Measurements from ENCODE around the gene FHAD1. TPM values are rescaled to one million over a fixed set of nuclear protein-coding genes. Genes with fewer than 3 reads are reported as not detected.
"Not testable (repeated sequence)": the region's sequence is repeated elsewhere in the genome, so short reads cannot be mapped to it uniquely, and the experiment has no call there.

FHAD1 gene
- total RNA-seq, 4 donors from 2014 or later = under 0.01 to 0.26 (median 0.06) TPM; not detected in 1

DNA sequence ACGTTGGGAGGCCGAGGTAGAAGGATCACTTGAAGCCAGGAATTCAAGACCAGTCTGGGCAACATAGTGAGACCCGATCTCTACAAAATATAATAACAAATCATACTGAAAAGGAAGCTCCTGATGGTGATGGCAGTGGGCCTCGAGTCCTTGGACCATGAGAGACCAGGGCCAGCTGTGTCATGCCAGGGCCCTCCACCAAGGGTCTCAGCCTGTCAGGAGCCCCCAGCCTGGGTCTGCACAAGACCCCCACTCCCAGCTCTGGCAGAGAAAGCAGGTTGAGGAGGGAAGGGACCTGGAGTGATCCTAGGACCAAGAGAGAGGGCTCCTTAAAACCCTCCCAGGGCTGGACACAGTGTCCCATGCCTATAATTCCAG lies 184.5 kb downstream of the FHAD1 start:
- 79% methylated on average over 4 of the region's 4 CpGs for WGBS
- Histone ChIP-seq H3K27ac (replicated peaks in 1 of 4) (no peak overlapping the region), H3K27me3 (no peaks in the 10 kb centered on the region), H3K4me1 (peaks cover 14 to 22% (median 17%) of the 10 kb centered on the region in 4 donors), H3K9me3 (no peaks in the 10 kb centered on the region), H3K36me3 (peaks cover 5 to 45% (median 35%) of the 10 kb centered on the region in 4 donors), H3K4me3 (no peak overlapping the region)
- no peak for DNase-seq (ENCODE audit: extremely low spot score)
- intact Hi-C loops (cut with DNase I) = loop anchor here (1.0 to 10.0 kb wide), 2 partner anchors 108 to 307 kb away; no protein-coding TSS in a partner anchor
- TF ChIP-seq POLR2AphosphoS5 (IDR thresholded peaks at IDR 0.05) (no peak), EP300 (IDR thresholded peaks at IDR 0.05) (no peak), POLR2A (IDR thresholded peaks at IDR 0.05; ENCODE audit: low read depth) (no peak)

DNA sequence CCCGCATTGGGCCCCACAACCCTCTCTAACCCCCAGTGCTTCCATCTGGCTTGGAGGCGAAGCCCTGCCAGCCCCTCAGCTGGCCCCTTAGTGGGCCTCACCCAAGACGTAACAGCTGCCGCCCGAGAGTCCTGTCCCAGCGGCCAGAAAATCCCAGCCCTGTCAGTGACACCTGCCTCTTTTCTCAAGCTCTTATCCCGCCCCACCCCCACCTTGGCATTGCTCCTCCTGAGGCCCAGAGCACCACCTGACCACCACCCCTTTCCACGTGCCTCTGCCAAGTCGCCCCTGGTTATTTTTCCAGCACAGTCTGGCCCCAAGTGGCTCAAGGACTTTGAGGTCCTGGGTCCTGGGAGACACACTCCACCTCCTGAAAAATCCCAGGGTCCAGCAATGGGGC lies 185.3 kb downstream of the FHAD1 start:
- intact Hi-C loops (cut with DNase I) = loop anchor here (10.0 kb wide), 1 partner anchor 308 kb away; no protein-coding TSS in a partner anchor
- no peak for DNase-seq (ENCODE audit: extremely low spot score)
- peaks cover 6 to 15% (median 10%) of the 10 kb centered on the region in 4 donors for H3K4me1 ChIP-seq
- no peaks in the 10 kb centered on the region for H3K27me3 ChIP-seq
- H3K9me3 ChIP-seq = no peaks in the 10 kb centered on the region
- H3K36me3 ChIP-seq = peaks cover 5 to 37% (median 32%) of the 10 kb centered on the region in 4 donors
- TF ChIP-seq POLR2AphosphoS5 (IDR thresholded peaks at IDR 0.05) = no peak
- TF ChIP-seq, protein P1, sequence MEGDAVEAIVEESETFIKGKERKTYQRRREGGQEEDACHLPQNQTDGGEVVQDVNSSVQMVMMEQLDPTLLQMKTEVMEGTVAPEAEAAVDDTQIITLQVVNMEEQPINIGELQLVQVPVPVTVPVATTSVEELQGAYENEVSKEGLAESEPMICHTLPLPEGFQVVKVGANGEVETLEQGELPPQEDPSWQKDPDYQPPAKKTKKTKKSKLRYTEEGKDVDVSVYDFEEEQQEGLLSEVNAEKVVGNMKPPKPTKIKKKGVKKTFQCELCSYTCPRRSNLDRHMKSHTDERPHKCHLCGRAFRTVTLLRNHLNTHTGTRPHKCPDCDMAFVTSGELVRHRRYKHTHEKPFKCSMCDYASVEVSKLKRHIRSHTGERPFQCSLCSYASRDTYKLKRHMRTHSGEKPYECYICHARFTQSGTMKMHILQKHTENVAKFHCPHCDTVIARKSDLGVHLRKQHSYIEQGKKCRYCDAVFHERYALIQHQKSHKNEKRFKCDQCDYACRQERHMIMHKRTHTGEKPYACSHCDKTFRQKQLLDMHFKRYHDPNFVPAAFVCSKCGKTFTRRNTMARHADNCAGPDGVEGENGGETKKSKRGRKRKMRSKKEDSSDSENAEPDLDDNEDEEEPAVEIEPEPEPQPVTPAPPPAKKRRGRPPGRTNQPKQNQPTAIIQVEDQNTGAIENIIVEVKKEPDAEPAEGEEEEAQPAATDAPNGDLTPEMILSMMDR (IDR thresholded peaks at IDR 0.05) = no peak
- no peak for TF ChIP-seq POLR2A (IDR thresholded peaks at IDR 0.05; ENCODE audit: low read depth)
- TF ChIP-seq EP300 (IDR thresholded peaks at IDR 0.05) = no peak
- no peak overlapping the region for H3K4me3 ChIP-seq
- WGBS = 54% methylated on average over 9 of the region's 9 CpGs
- no peak overlapping the region for H3K27ac ChIP-seq (replicated peaks in 1 of 4)

DNA sequence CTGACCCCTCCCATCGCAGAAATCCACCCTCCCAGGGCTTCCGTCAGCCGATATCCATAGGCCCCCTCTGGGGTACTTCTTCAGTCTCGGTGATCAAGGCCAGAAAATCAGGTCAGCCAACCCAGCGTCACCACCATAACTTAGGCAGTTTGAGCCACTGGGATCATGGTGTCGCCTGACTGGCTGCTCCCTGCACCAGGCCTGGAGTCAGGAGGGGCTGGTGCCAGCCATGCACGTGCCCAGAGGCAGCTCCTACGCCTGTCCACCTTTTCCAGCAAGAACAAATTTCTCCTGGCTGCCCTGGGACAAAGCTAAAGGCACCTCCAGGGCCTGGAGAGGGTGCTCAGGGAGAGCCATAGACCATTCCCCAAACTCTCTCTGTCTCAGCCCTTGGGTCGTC lies 186.4 kb downstream of the FHAD1 start:
- peaks cover 0 to 3% (median 0%) of the 10 kb centered on the region in 4 donors for H3K4me1 ChIP-seq
- H3K9me3 ChIP-seq = no peaks in the 10 kb centered on the region
- intact Hi-C loops (cut with DNase I) = loop anchor here (10.0 kb wide), 1 partner anchor 309 kb away; no protein-coding TSS in a partner anchor
- no peak overlapping the region for H3K27ac ChIP-seq (replicated peaks in 1 of 4)
- peaks cover 4 to 26% (median 22%) of the 10 kb centered on the region in 4 donors for H3K36me3 ChIP-seq
- WGBS = 90% methylated on average over 9 of the region's 9 CpGs
- H3K27me3 ChIP-seq = no peaks in the 10 kb centered on the region
- TF ChIP-seq, protein P1 (IDR thresholded peaks at IDR 0.05) = no peak
- TF ChIP-seq EP300 (IDR thresholded peaks at IDR 0.05) = no peak
- no peak for TF ChIP-seq POLR2AphosphoS5 (IDR thresholded peaks at IDR 0.05)
- TF ChIP-seq POLR2A (IDR thresholded peaks at IDR 0.05; ENCODE audit: low read depth) = no peak
- DNase-seq (ENCODE audit: extremely low spot score) = no peak
- no peak overlapping the region for H3K4me3 ChIP-seq

DNA sequence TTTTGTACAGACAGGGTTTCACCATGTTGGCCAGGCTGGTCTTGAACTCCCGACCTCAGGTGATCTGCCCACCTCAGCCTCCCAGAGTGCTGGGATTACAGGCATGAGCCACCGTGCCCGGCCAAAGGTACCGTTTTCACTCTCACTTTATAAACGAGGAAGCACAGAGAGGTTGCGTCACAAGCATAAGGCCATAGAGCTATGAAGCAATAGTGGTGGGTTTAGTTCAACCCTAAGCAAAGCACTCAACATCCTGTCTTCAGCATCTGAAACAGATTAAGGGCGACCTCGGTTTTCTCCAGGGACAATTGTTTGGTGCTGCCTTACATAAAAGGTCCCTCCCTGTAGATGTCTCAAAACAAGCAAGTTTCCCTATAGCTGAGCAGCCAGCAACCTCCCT lies 187.7 kb downstream of the FHAD1 start:
- intact Hi-C loops (cut with DNase I) = loop anchor here (10.0 kb wide), 1 partner anchor 310 kb away; no protein-coding TSS in a partner anchor
- H3K4me3 ChIP-seq; H3K9me3 ChIP-seq; DNase-seq (ENCODE audit: extremely low spot score); H3K4me1 ChIP-seq; H3K27ac ChIP-seq (replicated peaks in 1 of 4); H3K27me3 ChIP-seq: not testable (repeated sequence)
- 59% methylated on average over 7 of the region's 8 CpGs for WGBS
- peaks cover 0 to 13% (median 11%) of the 10 kb centered on the region in 4 donors for H3K36me3 ChIP-seq

DNA sequence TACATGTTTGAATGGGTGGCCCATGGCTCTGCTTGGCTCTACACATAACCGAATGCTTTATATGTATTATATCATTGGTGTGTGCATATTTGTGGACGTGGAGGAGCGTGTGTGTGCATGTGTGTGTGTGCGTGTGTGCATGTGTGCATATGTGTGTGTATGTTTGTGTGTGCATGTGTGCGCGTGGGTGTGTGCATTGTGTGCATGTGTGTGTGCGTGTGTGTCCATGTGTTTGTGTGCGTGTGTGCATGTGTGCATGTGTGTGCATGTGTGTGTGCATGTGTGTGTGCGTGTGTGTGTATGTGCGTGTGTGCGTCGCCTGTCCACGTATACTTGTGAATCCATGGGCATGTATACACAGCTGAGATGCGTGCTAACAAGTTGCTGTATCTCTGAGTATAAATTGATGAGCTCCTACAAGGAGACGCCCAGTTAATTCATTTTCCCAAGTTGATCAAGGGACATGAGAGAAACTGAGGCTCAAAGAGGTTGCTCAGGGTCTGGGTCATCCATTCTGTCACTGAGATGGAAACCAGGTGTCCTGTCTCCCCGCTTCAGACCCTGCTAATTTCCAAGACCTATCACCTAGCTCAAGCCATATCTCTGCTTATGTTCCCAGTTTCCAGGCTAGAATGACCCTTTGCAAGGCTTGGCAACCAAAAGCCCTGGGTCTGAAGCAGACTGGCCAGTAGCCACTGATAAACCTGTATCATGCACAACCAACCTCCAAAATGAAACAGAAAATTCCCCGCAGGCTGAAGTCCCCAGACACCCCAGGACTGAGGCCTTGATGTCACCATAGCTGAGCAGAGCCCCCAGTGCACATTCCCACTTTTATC lies 188.4 kb downstream of the FHAD1 start:
- intact Hi-C loops (cut with DNase I) = loop anchor here (10.0 kb wide), 1 partner anchor 311 kb away; no protein-coding TSS in a partner anchor
- peaks cover 0 to 3% (median 0%) of the 10 kb centered on the region in 4 donors for H3K4me1 ChIP-seq
- H3K27ac ChIP-seq (replicated peaks in 1 of 4) = no peak overlapping the region
- no peak for TF ChIP-seq POLR2A (IDR thresholded peaks at IDR 0.05; ENCODE audit: low read depth)
- TF ChIP-seq EP300 (IDR thresholded peaks at IDR 0.05) = no peak
- no peak for TF ChIP-seq POLR2AphosphoS5 (IDR thresholded peaks at IDR 0.05)
- TF ChIP-seq, protein P1 (IDR thresholded peaks at IDR 0.05) = no peak
- H3K27me3 ChIP-seq = no peaks in the 10 kb centered on the region
- DNase-seq (ENCODE audit: extremely low spot score) = no peak
- no peaks in the 10 kb centered on the region for H3K9me3 ChIP-seq
- H3K36me3 ChIP-seq = peaks cover 0 to 6% (median 6%) of the 10 kb centered on the region in 4 donors
- H3K4me3 ChIP-seq = no peak overlapping the region
- 90% methylated on average over 17 of the region's 17 CpGs for WGBS

Measured in esophagus muscularis mucosa (tissue), 4 donors.